ENCODE data around the gene PHOX2A.

GRCh38 chr11:72240461-72241290 lies 3.3 kb downstream of the PHOX2A start:
- no peak for TF ChIP-seq CTCF (IDR thresholded peaks at IDR 0.05)
- TF ChIP-seq POLR2A (IDR thresholded peaks at IDR 0.05), result no peak

Measured in right lobe of liver (tissue), 4 donors.